Keratinocyte (primary cell): ENCODE results near the gene HOXC12.

Experiments
- CTCF ChIP-seq, 3 experiments: IDR thresholded peaks in 1 of 3; conservative IDR thresholded peaks in 1 of 3; optimal IDR thresholded peaks in 1 of 3; 2 replicates in 2 of 3; 3 replicates in 1 of 3; pipeline versions ENCODE3 to v1.5.1; 2011; ENCODE audit warnings: low read length in 3 of 3, mild to moderate bottlenecking in 3 of 3, moderate library complexity in 2 of 3, control low read depth in 1 of 3, inconsistent platforms in 1 of 3; ENCODE audit not compliant: insufficient read depth in 2 of 3; ENCODE audit errors: extremely low read depth in 1 of 3
- EZH2 ChIP-seq: IDR thresholded peaks from one replicate; pipeline ENCODE4 v1.6.1; 2012; ENCODE audit warnings: inconsistent platforms, mild to moderate bottlenecking, low read length, moderate library complexity

- TF ChIP-seq EZH2 = no peak
- no peak for TF ChIP-seq CTCF (optimal IDR thresholded peaks at IDR 0.05 in 1 of 3, IDR thresholded peaks at IDR 0.05 in 1 of 3, conservative IDR thresholded peaks at IDR 0.05 in 1 of 3; ENCODE audit: extremely low read depth in 1 of 3, insufficient read depth in 2 of 3, low read length in 3 of 3)
These were observed 20.9 kb downstream of the HOXC12 start for GRCh38 chr12:53975479-53976152.
